Activated naive CD8-positive, alpha-beta T cell treated with anti-CD3 and anti-CD28 coated beads, Interleukin-2, amount 10 ng/mL, durations not matched to agents 7 days and 5 days (primary cell): Measurements from ENCODE around the gene TTLL3. TPM values are rescaled to one million over a fixed set of nuclear protein-coding genes. Genes with fewer than 3 reads are reported as not detected.
A peak's percentile ranks its signal among the peaks of the same experiment; 100 is the strongest.
"Not testable (repeated sequence)": the region's sequence is repeated elsewhere in the genome, so short reads cannot be mapped to it uniquely, and the experiment has no call there.

Experiments
- ATAC-seq: fragments of 150-1000 bp; cut with Tn5 transposase; one replicate; pipeline ENCODE4 v1.10.0; 2021; ENCODE audit warnings: low read depth, moderate library complexity
- POLR2A ChIA-PET: fragments of 350-600 bp; sonication (Branson Sonifier 250); formaldehyde crosslinking; loops from one replicate; lab custom pipeline; 2021; ENCODE audit warnings: antibody characterized with exemption; lab: Charles Lee
- DNase-seq: peaks from one replicate; pipeline ENCODE4 v3.0.0; 2021
- H3K27ac Mint-ChIP-seq: one replicate; pipeline ENCODE4 v1.8.0; 2022; ENCODE audit warnings: mild to moderate bottlenecking, mixed read lengths
- H3K27me3 Mint-ChIP-seq: one replicate; pipeline ENCODE4 v1.8.0; 2022; ENCODE audit warnings: mild to moderate bottlenecking, moderate library complexity, mixed read lengths
- H3K36me3 Mint-ChIP-seq: one replicate; pipeline ENCODE4 v1.8.0; 2021; ENCODE audit warnings: mild to moderate bottlenecking, mixed read lengths
- H3K4me1 Mint-ChIP-seq: one replicate; pipeline ENCODE4 v1.8.0; 2021; ENCODE audit warnings: mixed read lengths
- H3K4me3 Mint-ChIP-seq: one replicate; pipeline ENCODE4 v1.8.0; 2022; ENCODE audit warnings: mild to moderate bottlenecking, moderate library complexity, mixed read lengths
- H3K9me3 Mint-ChIP-seq: one replicate; pipeline ENCODE4 v1.8.0; 2021; ENCODE audit warnings: mixed read lengths
- total RNA-seq, 2 experiments: library from RNA; stranded (reverse); gene quantifications; one replicate each; pipeline ENCODE4 v1.2.3, GENCODE V29; 2021

The TTLL3 gene
- total RNA-seq, 2 experiments from 2014 or later: 84.0 to 85.7 TPM

GRCh38 chr3:9859530-9860025 is 49.5 kb downstream of the TTLL3 start:
- peaks cover 21% of the 10 kb centered on the region for H3K27me3 Mint-ChIP-seq
- POLR2A ChIA-PET: no interaction called here
- no peaks in the 10 kb centered on the region for H3K36me3 Mint-ChIP-seq

GRCh38 chr3:9861201-9861600 is 51.1 kb downstream of the TTLL3 start:
- Mint-ChIP-seq H3K36me3 (no peaks in the 10 kb centered on the region), H3K27ac (no peak overlapping the region), H3K27me3 (peaks cover 21% of the 10 kb centered on the region), H3K9me3 (no peaks in the 10 kb centered on the region), H3K4me1 (peaks cover 1% of the 10 kb centered on the region), H3K4me3 (no peak overlapping the region)
- ATAC-seq (no peak), DNase-seq (no peak)
- POLR2A ChIA-PET: no interaction called here

More at GRCh38 chr3:9859530-9860025, 49.5 kb downstream of the TTLL3 start:
- Mint-ChIP-seq H3K9me3 (no peaks in the 10 kb centered on the region), H3K4me1 (peaks cover 1% of the 10 kb centered on the region), H3K4me3 (no peak overlapping the region), H3K27ac (no peak overlapping the region)
- ATAC-seq (no peak), DNase-seq (no peak)

GRCh38 chr3:9861626-9862130 is 51.6 kb downstream of the TTLL3 start:
- Mint-ChIP-seq H3K27me3 (peaks cover 21% of the 10 kb centered on the region), H3K4me3 (no peak overlapping the region), H3K27ac (no peak overlapping the region), H3K4me1 (peaks cover 1% of the 10 kb centered on the region), H3K9me3 (no peaks in the 10 kb centered on the region), H3K36me3 (no peaks in the 10 kb centered on the region)
- POLR2A ChIA-PET: no interaction called here
- no peak for ATAC-seq
- DNase-seq: no peak

GRCh38 chr3:9862391-9863057 is 52.5 kb downstream of the TTLL3 start:
- ATAC-seq (peak; percentile 80), DNase-seq (peak; percentile 57)
- POLR2A ChIA-PET: no interaction called here
- Mint-ChIP-seq H3K27me3 (peaks cover 21% of the 10 kb centered on the region), H3K27ac (no peak overlapping the region), H3K4me1 (peaks cover 1% of the 10 kb centered on the region), H3K9me3 (no peaks in the 10 kb centered on the region), H3K36me3 (no peaks in the 10 kb centered on the region), H3K4me3 (peak overlapping the region; percentile 25)

DNA sequence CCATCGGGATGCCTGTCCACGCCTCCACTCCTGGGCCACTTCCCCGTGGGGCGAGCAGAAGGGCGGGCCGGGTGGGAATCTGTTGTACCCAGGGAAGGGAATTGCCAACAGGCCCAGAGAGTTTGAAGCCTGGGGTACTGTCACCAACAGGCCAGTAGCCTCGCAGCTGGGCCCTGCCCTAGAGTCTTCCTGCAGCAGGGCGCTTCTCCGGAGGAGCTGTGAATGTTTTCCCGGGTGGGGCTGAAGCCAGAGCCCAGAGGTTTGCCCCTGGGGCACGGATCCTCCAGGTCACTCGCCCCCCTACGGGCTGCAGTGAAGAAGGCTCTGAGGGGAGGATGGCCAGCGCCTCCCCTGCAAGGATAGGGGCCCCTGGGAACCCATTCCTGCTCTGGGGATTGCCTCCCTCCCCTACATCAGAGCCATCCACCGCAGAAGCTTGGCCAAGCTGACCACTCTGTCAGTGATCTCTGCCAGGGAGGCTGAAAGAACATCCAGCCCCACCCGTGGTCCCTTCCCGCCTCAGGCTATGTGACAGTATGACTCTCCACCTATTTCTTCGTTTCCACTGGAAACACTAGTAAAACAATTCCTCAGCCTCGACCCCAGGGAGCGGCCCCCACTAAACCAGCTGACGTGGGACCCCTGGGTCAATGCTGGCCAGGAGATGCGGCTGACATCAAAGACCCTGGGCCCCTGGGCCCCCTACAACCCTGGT is 53.2 kb downstream of the TTLL3 start:
- no peak overlapping the region for H3K27ac Mint-ChIP-seq
- DNase-seq (no peak), ATAC-seq (no peak)
- no peaks in the 10 kb centered on the region for H3K36me3 Mint-ChIP-seq
- H3K4me3 Mint-ChIP-seq: no peak overlapping the region
- H3K9me3 Mint-ChIP-seq: no peaks in the 10 kb centered on the region
- POLR2A ChIA-PET: no interaction called here
- peaks cover 21% of the 10 kb centered on the region for H3K27me3 Mint-ChIP-seq
- H3K4me1 Mint-ChIP-seq: peaks cover 1% of the 10 kb centered on the region

- no peaks in the 10 kb centered on the region for H3K36me3 Mint-ChIP-seq
- no peak for DNase-seq
- POLR2A ChIA-PET: interaction anchor here (0.5 kb wide), 1 partner anchor 111 kb away, joined by 3 read pairs; no protein-coding TSS in a partner anchor
- H3K4me3 Mint-ChIP-seq: no peak overlapping the region
- ATAC-seq: no peak
- peaks cover 23% of the 10 kb centered on the region for H3K27me3 Mint-ChIP-seq
- H3K27ac Mint-ChIP-seq: no peak overlapping the region
- no peaks in the 10 kb centered on the region for H3K9me3 Mint-ChIP-seq
- peaks cover 1% of the 10 kb centered on the region for H3K4me1 Mint-ChIP-seq
Observed at GRCh38 chr3:9864200-9864927, 54.3 kb downstream of the TTLL3 start.

GRCh38 chr3:9865125-9865637 is 55.1 kb downstream of the TTLL3 start:
- DNase-seq, ATAC-seq, H3K36me3 Mint-ChIP-seq, H3K27ac Mint-ChIP-seq, H3K9me3 Mint-ChIP-seq, POLR2A ChIA-PET, H3K4me3 Mint-ChIP-seq, H3K4me1 Mint-ChIP-seq: not testable (repeated sequence)
- peaks cover 23% of the 10 kb centered on the region for H3K27me3 Mint-ChIP-seq

DNA sequence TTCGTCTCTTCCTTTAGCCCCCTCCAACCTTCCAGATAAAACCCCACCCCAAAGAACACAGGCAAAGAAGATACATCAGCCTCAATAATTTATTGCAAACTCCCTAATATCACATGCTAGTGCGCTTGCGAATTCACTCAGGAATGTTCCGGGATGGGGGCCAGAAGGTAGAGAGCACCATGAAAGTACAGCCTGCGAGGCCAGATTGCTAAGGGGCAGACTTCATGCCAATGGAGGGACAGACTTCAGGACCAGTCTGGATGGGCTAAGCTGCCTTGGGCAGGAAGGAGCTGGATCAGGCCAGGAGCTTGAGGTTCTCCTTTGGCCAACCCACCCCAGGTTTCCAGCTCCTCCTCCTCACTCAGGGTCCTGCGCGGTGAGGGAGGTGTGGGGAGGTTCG is 56.6 kb downstream of the TTLL3 start:
- H3K36me3 Mint-ChIP-seq: no peaks in the 10 kb centered on the region
- H3K9me3 Mint-ChIP-seq: no peaks in the 10 kb centered on the region
- no peak for ATAC-seq
- H3K27me3 Mint-ChIP-seq: peaks cover 18% of the 10 kb centered on the region
- H3K4me1 Mint-ChIP-seq: peaks cover 1% of the 10 kb centered on the region
- no peak overlapping the region for H3K27ac Mint-ChIP-seq
- POLR2A ChIA-PET: no interaction called here
- no peak for DNase-seq
- no peak overlapping the region for H3K4me3 Mint-ChIP-seq

DNA sequence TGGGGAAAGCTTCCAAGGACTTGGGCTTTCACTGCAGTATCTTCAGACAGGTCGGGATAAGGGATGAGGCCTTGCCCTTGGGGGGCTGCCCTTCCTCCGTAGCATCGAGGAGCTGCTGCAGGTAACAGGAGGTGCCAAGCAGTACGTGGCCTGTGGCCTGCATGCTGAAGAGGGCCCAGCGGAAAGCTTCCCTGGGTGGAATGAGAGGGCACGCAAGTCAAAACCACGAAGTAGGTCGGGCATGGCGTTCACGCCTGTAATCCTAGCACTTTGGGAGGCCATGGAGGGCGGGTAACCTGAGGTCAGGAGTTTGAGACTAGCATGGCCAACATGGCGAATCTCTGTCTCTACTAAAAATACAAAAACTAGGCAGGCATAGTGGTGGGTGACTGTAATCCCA is 57.0 kb downstream of the TTLL3 start:
- no peaks in the 10 kb centered on the region for H3K9me3 Mint-ChIP-seq
- POLR2A ChIA-PET: no interaction called here
- peaks cover 1% of the 10 kb centered on the region for H3K4me1 Mint-ChIP-seq
- DNase-seq (no peak), ATAC-seq (no peak)
- no peak overlapping the region for H3K4me3 Mint-ChIP-seq
- H3K27me3 Mint-ChIP-seq: peaks cover 13% of the 10 kb centered on the region
- H3K27ac Mint-ChIP-seq: no peak overlapping the region
- H3K36me3 Mint-ChIP-seq: no peaks in the 10 kb centered on the region

- Mint-ChIP-seq H3K36me3 (no peaks in the 10 kb centered on the region), H3K4me3 (no peak overlapping the region), H3K27ac (no peak overlapping the region), H3K9me3 (no peaks in the 10 kb centered on the region), H3K4me1 (no peaks in the 10 kb centered on the region), H3K27me3 (peaks cover 5% of the 10 kb centered on the region)
- ATAC-seq (no peak), DNase-seq (no peak)
- POLR2A ChIA-PET: no interaction called here
Observed at GRCh38 chr3:9869955-9870354, 59.9 kb downstream of the TTLL3 start.

DNA sequence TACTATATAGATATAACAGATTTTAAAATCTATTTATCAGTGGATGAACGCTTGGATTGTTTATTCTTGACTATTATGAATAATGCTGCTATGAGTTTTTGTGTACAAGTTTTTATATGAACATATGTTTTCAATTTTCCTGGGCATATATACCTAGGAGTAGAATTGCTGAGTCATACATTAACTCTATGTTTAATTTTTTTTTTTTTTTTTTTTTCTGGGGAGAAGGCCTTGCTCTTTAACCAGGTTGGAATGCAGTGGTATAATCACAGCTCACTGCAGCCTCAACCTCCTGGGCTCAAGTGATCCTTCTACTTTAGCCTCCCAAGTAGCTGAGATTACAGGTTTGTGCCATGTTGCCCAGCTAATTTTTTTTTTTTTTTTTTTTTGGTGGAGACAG is 60.9 kb downstream of the TTLL3 start:
- POLR2A ChIA-PET: no interaction called here
- Mint-ChIP-seq H3K4me3 (no peak overlapping the region), H3K9me3 (no peaks in the 10 kb centered on the region), H3K4me1 (no peaks in the 10 kb centered on the region), H3K27me3 (peaks cover 5% of the 10 kb centered on the region), H3K27ac (no peak overlapping the region), H3K36me3 (no peaks in the 10 kb centered on the region)
- ATAC-seq: no peak
- DNase-seq: no peak

DNA sequence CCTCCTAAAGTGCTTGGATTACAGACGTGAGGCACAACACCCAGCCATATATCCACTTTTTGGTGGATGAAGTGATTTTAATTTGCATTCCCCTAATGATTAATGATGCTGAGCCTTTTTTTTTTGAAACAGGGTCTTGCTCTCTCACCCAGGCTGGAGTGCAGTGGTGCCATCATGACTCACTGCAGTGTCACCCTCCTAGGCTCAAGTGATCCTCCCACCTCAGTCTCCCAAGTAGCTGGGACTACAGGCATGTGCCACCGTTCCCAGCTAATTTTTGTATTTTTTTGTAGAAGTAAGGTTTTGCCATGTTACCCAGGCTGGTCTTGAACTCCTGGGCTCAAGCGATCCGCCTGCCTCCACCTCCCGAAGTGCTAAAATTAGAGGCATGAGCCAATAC is 62.0 kb downstream of the TTLL3 start:
- H3K4me3 Mint-ChIP-seq, H3K4me1 Mint-ChIP-seq, H3K27ac Mint-ChIP-seq, DNase-seq, ATAC-seq, H3K9me3 Mint-ChIP-seq, H3K27me3 Mint-ChIP-seq, H3K36me3 Mint-ChIP-seq: not testable (repeated sequence)
- POLR2A ChIA-PET: interaction anchor here (0.6 kb wide), 1 partner anchor 179 kb away, joined by 3 read pairs; no protein-coding TSS in a partner anchor

GRCh38 chr3:9875448-9875847 is 65.4 kb downstream of the TTLL3 start:
- no peak for DNase-seq
- POLR2A ChIA-PET: interaction anchor here (0.6 to 1.8 kb wide), 2 partner anchors 15 to 399 kb away, joined by 3 to 5 read pairs; partner anchors contain the start of gene JAGN1
- no peak overlapping the region for H3K4me3 Mint-ChIP-seq
- H3K36me3 Mint-ChIP-seq: no peaks in the 10 kb centered on the region
- H3K9me3 Mint-ChIP-seq: no peaks in the 10 kb centered on the region
- peaks cover 9% of the 10 kb centered on the region for H3K27me3 Mint-ChIP-seq
- H3K4me1 Mint-ChIP-seq: no peaks in the 10 kb centered on the region
- ATAC-seq: no peak
- H3K27ac Mint-ChIP-seq: no peak overlapping the region
